Stimulated activated CD4-positive, alpha-beta T cell treated with anti-CD3 and anti-CD28 coated beads, Interleukin-12 subunit alpha, Interleukin-12 subunit beta, amount 100 ng/mL, for 4 hours (primary cell): ENCODE data around the gene RPS6KA2.

Source experiments
- DNase-seq: peaks from one replicate; pipeline ENCODE4 v3.0.0-alpha.2; 2020

RPS6KA2 gene

DNA sequence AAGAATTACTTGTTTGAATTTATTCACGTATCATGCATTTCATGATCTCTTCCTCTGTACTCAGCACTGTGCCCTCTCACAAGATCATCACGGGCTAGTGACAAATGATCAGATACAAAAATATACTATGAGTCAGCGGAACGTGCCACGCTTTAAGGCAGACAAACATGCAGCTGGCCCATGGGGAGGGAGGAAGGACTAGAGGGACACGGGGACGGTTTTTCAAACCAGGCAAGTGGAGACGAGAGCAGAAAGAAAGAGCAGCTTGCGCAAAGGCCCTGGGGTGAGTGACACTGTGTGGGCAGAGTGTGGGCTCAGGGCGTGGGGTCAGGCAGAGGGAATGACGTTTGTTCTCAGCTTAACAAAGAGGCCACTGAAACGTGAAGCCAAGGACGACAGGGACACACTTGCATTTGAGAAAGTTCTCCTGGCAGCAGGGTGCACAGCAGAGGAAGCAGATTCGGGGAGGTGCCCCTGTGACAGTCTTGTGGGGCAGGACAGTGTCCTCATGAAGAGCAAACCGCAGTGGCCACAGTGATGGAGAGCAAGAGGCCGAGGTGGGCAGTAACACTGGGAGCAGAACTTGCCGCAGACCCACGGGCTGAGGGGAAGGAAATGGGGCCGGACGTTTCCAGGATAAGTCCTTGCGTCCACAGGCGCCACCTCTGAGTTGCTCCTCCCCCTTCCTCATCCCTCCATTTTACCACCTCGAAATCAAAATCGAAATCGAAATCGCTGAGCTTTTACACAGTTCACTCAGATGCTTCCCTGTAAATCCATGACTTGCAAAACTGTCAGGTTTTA lies 6.9 kb upstream of the RPS6KA2 start:
- no peak for DNase-seq

DNA sequence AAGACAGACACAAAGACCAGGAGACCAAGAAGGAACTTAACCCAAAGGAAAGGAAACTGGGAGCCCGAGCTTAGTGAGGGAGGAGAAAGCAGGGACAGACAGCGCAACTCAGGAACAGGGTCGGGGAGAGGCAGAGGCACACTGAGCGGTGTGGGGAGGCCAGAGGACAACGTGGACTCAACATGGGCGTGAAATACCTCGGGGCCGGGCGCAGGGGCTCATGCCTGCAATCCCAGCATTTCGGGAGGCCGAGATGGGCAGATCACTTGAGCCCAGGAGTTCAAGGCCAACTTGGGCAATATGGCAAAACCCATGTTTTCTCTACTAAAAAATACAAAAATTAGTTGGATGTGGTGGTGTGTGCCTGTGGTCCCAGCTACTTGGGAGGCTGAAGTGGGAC lies 5.7 kb upstream of the RPS6KA2 start:
- no peak for DNase-seq

DNA sequence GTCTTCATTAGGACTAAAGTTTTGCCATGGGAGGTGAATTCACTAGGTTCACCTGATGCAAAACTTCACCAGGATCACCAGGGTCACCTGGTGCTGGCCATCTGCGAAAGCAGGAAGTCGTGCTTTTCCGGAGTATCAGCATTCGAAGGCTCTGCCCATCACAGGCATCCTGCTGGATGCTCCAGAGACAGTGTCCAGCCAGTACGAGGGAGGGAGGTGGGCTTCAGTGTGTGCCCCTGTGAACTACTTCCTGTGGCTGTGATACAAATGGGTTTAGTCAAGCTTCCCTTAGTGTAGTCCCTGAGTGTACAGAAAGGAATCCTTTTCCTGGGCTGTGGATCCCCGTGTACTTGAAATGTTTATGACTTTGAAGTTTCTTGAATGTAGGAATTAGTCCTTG lies 3.4 kb upstream of the RPS6KA2 start:
- no peak for DNase-seq

DNA sequence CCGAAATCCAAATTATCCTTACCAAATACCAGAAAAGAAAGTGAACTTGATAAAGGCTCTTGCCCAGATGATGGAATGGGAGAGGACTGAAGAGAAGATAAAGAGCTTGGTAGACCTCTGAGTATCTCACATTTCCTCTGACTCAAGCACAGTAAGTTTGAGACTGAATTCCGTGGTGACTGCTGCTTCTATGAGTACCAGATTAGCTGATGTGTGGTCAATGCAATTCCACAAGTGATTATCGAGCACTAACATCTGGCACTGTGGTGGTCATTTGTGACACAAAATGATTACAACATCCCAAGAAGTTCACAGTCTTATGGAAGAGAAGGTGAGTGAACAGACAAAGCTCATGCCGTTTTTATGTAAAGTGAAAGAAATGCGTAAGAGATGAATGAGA lies 2.6 kb upstream of the RPS6KA2 start:
- DNase-seq: no peak

DNA sequence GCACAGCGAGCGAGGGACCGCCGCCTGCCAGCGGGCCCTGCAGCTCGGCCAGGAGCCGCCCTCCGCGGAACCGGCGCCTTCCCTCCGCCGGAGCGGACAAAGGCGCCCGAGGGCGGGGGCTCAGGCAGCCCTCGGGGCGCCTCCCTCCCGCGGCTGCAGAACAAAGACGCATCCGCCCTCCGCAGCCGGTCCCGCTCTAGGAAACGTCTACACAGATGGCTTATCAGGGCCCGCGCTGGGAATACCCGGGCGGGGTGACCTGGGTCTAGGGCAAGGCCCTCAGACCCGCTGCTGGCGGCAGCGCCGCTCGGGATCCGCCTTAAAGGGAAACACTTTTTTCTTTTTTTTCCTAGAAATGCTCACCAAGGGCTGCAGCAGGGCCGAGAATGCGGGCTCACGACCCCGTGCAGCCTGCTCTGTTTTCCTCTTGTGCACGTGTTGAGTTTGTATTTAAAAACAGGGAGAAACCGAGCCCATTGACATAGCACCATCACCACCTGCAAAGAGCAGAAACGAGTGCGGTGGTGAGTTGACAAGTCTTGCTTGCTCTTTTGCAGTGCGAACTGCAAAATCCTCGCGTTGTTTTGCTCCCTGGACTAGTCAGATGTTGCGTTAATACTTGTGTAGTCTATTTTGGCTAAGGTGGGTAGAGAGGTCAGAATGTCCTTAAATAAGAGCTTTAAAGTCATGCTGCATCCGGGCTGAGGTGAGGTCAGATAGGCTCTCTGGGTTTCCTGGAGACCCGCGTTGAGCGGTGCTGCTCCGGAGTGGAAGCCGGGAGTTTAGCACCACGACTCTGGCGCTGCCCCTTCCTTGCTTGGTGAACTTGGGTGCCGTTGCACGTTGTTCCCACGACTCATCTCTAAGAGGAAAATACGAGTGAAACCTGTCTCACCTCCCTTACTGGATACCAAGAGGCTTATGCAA lies 1.1 kb upstream of the RPS6KA2 start:
- DNase-seq: peak; percentile 39

DNA sequence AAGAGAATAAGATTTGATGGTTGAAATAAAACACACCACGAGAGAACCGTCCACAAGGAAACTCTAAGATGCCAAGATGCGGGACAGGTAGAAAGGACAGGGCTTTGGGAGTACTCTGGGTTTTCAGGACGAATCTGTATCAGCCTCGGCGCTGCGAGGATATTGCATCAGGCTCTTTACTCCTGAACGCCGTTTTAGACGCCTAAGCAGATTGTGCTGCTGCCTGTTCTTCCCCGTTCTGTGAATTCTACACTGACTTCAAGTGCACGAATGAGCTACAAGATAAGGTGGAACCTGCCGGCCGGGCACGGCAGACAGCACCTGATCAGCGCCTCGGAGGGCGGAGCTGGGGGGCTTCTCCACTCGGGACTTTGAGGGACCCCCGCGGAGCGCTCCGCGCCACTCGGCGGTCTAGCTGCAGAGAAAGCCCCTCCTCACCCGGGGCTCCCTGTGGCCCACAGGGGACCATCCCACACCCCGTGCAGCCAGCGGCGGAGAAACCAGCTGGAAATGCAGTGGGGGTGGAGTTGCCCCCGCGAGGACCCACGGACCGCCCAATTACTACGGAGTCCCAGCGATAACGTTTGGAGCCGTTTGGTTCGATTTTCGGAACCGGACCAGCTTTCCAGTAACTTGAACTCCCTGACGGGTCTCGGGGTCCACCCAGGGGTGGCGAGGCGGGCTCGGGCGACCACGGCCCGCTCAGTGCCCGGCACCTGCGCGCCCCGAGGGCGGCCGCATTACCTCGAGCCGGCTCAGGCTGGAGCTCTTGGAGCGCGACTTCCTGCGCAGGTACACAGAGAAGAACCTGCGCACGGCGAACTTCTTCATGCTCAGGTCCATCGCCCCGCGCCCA lies 646 bp downstream of the RPS6KA2 start:
- DNase-seq: peak; percentile 9

DNA sequence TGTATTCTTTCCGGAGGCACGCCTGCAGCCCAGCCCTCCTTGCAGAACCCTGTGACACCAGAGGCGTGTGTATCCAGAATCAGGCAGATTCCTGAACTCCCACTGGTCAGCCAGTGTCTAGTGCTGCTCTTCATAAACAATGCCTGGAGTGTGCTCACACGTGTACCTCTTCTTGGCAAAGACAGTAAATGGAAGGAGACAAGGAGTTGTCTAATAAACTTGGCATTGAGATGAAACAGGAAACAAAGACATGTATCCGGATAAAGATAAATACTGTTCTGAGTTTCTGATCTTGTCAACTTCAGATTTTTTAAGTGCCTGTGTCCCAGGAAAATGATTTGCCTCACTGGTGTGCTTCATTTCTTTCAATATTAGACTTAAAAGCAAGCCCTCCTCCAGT lies 1.7 kb downstream of the RPS6KA2 start:
- no peak for DNase-seq

DNA sequence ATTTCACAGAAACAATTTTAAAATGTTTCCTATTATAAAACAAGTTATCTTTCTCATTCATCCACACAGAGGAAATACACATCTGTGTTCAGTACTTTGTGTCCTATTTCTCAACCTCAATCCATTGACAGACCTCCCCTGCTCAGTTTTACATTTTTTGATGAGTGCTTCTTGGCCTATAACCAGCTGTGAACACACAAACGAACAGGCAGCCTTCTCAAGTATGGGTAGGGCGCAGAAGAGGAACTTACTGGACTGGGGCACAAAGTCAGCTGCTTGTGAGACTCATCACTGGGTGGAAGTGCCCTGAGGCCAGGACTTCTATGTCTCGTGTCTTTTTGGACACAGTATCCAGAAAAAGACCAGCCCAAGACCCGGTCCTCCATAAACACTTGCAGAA lies 2.8 kb downstream of the RPS6KA2 start:
- no peak for DNase-seq

DNA sequence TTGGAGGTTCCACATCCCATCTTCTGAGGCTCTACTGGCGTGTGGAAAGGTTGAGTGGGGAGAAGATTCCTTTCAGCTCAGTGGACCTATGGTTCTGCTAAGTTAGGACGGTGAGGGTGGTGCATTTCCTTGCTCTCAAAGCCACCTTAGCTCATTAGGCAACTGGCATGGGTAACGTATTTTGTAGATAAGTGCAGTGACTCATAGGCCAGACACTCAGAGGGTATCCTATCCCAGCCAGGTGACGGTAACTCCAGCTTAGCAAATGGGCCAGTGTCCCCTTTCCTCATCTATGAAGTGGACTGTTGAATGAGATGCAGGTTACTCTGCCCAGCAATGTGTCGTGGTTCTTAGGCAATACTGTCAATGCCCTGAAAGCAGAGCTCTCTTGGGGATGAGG lies 3.7 kb downstream of the RPS6KA2 start:
- no peak for DNase-seq

DNA sequence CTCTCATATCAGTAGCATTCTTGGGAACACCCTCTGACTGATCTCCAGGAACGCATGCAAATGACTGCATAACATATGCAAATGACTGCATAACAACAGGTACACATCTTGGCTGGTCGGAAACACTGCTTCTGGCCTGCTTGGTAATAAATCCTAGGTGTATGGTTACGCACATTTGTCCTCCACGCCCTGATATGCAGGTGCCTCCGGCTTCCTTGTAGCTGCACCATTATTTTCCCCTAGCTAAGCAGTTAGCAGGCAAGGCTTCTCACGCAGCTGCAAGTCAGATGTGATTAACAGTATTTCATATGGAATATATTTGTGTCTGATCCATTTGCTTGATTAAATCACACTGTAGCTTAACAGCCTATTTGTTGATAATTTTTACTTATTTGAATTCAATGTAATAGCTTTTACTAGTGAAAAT lies 5.9 kb downstream of the RPS6KA2 start:
- no peak for DNase-seq

DNA sequence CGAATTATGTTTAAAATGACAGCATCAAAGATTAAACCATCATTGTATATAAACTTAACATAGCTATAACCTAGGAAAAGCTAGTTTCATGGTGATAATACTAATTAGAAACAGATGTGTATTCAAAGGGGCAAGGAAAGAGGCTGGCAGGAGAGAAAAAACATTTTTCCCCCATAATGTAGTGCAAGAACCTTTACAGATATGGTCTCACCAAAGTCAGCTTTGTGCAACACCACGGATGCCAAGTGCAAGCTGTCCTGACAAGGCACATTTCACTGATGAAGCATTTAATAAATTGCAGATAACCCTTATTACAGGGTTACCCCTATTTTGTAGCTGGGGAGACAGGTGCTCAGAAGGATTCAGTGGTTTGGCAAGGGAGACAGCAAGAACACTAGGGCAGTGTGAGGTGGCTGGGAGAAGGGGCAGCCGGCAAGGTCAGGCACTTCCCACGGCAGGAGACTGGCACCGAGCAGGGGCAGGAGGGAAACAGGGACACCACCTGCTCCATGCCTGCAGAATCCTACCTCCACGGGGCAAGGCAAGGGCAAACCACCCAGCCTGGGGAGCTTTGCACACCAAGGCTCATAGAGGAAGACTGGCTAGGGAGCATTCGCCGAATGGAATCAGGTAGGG lies 6.5 kb downstream of the RPS6KA2 start:
- no peak for DNase-seq

DNA sequence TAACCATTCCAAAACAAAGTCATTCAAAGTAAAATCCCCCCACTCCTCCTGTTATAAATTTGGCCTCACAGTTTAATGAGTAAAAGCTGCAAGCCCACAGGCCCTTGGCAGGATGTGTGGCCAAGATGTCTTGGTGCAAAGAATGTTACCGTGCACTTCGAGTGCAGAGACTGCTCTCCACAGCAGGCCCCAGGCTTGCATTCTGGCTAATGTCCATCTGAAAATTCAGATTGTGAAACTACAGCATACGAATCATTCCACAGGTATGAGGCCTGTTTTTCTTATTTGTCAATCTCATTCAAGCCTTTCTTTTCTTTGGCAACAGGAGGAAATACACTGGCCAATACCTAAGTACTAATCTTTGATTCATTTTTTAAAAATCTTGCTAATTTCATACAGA lies 7.1 kb downstream of the RPS6KA2 start:
- no peak for DNase-seq

DNA sequence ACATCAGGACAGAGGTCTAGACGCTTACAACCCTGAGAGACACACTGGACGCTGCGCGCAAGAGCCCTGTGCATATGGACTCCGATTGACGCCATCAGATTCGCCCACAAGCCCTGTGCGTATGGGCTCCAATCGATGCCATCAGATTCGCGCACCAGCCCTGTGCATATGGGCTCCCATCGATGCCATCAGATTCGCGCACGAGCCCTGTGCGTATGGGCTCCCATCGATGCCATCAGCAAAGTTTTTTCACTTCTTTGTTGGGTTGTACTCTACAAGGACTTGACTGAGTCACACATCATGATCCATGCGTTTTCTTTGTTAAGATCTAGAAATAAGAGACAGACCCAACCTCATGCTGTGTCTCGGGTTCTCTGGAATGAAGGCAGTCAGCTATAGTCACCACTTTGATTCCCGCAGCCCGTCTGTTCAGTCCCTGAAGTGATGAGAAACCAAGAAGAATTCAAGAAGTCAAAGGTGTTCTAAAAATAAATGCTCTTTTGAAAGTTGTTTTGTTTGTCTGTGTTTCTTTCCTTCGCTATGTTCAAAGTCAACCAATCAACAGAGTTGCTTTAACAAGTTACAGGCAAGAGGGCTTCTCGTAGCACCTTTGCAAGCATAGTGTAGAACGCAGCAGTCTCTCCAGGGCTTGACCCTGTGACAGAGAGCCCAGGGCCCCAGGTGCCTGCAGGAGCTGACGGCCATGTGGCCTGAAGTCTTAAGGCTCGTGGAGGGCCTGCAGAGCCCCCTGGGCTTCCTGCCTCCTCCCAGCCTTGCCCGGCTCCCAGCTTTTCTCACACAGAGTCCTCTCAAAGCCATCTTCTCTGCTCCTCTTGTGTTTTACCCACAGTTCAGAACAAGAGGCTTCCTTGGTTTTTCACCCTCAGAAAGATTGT lies 7.9 kb downstream of the RPS6KA2 start:
- DNase-seq: no peak

DNA sequence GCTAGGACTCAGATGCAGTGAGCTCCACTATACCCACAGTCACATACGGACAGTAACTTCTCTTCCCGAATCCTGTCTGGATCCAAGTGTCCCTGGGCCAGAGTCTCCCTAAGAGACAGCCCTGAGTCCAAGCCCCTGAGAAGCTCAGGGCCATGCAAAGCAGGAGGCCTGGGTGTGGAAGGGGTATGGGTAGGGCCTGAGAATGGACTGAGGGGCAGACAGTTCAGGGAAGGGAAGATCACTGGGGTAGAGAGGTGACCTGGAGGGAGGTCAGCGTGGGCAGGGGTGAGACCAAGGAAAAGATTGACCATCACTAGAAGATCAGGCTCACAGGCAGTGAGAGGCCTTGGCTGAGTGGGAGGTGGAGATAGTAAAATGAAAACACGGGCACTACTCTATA lies 8.8 kb downstream of the RPS6KA2 start:
- DNase-seq: no peak

DNA sequence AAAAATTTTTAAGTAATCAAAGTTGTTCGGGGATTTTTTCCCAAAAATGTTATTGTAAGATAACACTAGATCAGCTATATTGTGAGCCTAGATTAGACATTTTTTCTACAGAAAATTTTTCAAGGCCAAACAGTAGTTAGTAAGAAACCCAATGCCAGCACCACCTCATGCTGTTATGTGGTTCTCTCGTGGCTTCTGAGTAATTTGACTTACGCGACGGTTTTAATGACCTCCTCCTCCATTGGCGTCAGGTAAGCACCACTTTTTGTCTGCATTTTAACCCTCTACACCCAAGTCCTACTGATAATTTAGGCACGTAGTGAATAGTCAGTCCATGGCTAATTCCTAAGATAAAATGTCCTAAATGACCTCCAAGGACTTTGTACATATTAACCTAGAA lies 9.7 kb downstream of the RPS6KA2 start:
- DNase-seq: no peak

DNA sequence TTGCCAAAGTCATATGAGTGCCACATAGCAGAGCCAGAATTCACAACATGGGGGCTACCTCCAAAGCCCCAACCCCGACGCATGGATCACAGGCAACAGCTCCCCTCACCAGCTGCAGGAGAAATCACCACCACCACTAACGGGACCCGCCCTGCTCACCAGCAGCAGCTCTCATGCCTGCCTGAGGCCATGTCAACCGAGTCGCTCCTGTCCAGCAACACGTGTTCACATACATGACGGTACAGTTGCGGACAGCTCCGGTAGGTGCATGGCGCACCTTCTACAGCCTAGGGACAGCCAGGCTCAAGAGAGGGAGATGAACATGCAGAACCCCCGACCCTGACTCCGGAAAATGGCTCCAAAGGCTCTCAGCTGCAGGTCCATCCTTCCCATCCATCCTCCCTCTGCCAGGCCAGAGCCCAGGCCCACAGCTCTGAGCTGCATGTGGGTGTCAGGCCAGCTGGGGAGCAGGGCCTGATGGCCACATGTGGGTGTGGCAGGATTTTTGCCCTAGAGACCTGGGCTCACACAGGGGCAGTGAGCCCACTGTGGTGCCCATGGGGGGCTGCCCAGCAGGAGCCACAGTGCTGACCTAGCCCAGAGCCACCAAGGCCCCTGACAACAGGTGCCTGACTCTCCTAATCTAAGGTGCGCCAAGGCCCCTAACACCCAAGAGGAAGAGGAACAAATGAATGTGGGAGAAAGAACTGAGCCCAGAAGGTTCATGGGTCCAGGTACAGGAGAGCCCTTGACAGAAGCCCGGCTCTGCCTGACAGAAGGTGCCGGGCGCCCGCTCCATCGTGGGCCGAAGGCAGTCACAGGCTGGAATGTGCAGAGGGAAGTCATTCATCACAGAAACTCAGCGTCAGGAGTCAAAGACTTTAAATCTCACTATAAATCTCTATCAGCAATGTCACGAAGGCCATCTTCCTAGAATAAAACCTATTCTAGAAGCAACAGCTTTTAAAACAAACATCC lies 10.5 kb downstream of the RPS6KA2 start:
- DNase-seq: no peak

DNA sequence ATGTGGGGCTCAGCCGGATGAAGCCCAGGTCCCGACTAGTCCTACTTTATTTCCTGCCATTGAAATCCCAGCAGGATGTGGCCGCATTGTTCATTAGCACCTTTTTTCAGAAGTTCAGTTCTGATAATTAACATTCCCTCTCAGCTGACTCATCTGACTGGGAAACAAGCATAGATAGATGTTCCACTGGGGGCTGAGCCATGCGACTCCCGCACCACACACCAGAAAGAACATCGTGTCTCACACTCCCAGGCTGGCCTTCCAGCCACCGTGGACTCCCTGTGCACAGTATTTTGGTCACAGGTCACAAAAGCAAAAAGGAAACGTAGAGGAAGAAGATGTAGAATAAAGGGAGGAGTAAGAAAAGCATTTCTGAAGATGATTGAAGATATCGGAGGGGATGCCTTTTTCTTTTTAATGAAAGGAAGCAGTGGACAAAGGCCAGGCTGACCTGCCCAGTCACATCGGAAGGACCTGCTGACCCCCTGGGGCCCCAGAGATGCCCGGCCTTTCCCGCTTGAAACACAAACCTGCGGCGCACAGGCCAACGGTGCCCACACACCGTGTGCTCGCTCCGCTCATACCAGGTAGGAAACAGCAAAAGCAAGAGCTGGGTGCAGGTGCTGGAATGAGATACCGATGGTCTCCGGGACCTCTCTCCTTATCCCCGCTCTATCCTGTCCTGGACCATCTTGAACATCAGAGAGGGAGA lies 11.8 kb downstream of the RPS6KA2 start:
- no peak for DNase-seq

DNA sequence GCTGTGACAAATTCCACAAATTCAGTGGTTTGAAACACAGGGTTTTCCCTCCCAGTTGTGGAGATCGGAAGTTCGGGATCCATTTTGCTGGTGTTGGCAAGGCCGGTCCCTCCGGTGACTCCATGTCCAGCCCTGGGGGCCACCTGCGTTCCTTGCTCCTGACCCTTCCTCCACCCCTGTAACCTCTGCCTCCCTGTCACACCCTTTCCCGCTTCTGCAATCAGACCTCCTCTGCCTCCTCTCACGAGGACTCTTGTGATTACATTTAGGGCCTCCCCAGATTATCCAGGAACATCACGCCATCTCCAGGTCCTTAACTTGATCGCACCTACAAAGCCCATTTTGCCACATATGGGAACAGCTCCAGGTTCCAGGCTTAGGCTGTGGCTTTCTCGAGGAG lies 12.5 kb downstream of the RPS6KA2 start:
- DNase-seq: no peak

DNA sequence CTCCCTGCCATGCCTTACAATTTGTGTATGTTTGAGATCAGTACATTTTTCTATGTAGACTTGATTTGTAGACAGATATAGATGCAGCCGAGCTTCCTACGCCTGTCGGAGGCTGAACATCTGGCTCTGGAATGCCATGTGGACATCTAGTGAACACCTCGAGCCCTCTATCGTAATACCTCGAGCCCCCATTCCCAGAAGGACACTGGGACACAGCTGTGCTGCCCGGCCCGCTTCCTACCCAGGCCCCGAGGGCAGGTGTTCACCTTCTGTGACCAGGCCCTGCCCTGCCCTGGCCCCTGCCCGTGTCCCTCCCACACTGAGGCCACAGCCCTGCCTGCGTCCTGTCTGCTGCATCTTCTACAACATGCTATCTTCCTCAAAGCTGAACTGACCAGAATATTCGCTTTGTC lies 12.9 kb downstream of the RPS6KA2 start:
- no peak for DNase-seq

DNA sequence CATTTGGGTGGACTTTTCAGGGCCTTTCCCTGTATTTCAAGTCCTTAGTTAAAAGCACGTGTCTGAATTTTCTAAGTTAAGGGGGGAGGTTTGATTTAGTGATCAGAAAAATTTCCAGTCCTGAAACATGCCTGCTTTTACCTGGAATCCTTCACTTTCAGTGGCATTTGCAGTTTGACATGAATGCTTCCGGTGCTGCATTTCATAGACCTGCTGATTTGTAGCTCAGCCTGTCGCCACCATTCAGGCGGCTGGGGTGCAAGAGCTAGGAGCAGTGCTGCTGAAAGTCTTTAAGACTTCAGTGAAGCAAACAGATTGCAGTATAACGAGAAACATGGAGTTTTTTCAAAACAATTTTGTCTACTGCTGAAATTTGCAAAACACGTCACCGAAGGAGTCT lies 14.0 kb downstream of the RPS6KA2 start:
- no peak for DNase-seq
